ENCODE measurements around the gene ZNF18. TPM values are rescaled to one million over a fixed set of nuclear protein-coding genes. Genes with fewer than 3 reads are reported as not detected.
"Not testable (repeated sequence)": the region's sequence is repeated elsewhere in the genome, so short reads cannot be mapped to it uniquely, and the experiment has no call there.

The ZNF18 gene
- total and polyA plus RNA-seq, 2 experiments from 2014 or later = 5.9 to 9.8 TPM

GRCh38 chr17:11943759-11944347, 53.4 kb downstream of the ZNF18 start:
- Histone ChIP-seq H3K79me2 (replicated peaks; ENCODE audit: insufficient read depth) (no peaks in the 10 kb centered on the region), H4K20me1 (replicated peaks; ENCODE audit: insufficient read depth) (no peaks in the 10 kb centered on the region), H3F3A (replicated peaks; ENCODE audit: low read depth) (no peaks in the 10 kb centered on the region), H3K4me2 (no peak overlapping the region), H3K4me1 (ENCODE audit: insufficient read depth) (no peaks in the 10 kb centered on the region), H3K4me3 (no peak overlapping the region), H3K36me3 (ENCODE audit: insufficient read depth) (no peaks in the 10 kb centered on the region), H3K27ac (ENCODE audit: low read depth) (no peak overlapping the region), H3K27me3 (ENCODE audit: insufficient read depth) (no peaks in the 10 kb centered on the region), H2AFZ (peak overlapping the region; percentile 38; the same call in 1 of the 2 replicates), H3K9me2 (ENCODE audit: insufficient read depth) (no peaks in the 10 kb centered on the region)
- ATAC-seq (no peak), DNase-seq (ENCODE audit: low spot score) (no peak)
- no peaks in the 10 kb centered on the region for H3K27me3 Mint-ChIP-seq (ENCODE audit: insufficient read depth, low read depth, poor library complexity)
- TF ChIP-seq, protein P1, sequence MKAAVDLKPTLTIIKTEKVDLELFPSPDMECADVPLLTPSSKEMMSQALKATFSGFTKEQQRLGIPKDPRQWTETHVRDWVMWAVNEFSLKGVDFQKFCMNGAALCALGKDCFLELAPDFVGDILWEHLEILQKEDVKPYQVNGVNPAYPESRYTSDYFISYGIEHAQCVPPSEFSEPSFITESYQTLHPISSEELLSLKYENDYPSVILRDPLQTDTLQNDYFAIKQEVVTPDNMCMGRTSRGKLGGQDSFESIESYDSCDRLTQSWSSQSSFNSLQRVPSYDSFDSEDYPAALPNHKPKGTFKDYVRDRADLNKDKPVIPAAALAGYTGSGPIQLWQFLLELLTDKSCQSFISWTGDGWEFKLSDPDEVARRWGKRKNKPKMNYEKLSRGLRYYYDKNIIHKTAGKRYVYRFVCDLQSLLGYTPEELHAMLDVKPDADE (IDR thresholded peaks at IDR 0.05) = no peak
- no peak for TF ChIP-seq ZNF331 (CRISPR knock-in tag; IDR thresholded peaks at IDR 0.05; ENCODE audit: low read depth)
- H3K4me3 Mint-ChIP-seq = no peak overlapping the region
- H3K27ac Mint-ChIP-seq = no peak overlapping the region
- no peaks in the 10 kb centered on the region for H3K4me1 Mint-ChIP-seq
- H3K9me3 Mint-ChIP-seq = peaks cover 80% of the 10 kb centered on the region
- H3K36me3 Mint-ChIP-seq (ENCODE audit: low read depth) = peaks cover 11% of the 10 kb centered on the region

- DNase-seq (ENCODE audit: low spot score); H3K36me3 Mint-ChIP-seq (ENCODE audit: low read depth): not testable (repeated sequence)
Observed at GRCh38 chr17:11943086-11943485, 54.2 kb downstream of the ZNF18 start.

GRCh38 chr17:11940904-11941303, 56.4 kb downstream of the ZNF18 start:
- H3K27ac ChIP-seq (ENCODE audit: low read depth) = no peak overlapping the region
- H3K4me1 ChIP-seq (ENCODE audit: insufficient read depth) = no peaks in the 10 kb centered on the region
- no peaks in the 10 kb centered on the region for H3K36me3 ChIP-seq (ENCODE audit: insufficient read depth)
- no peak overlapping the region for H3K4me2 ChIP-seq
- Mint-ChIP-seq H3K9me3 (peaks cover 76% of the 10 kb centered on the region), H3K27me3 (ENCODE audit: insufficient read depth, low read depth, poor library complexity) (peaks cover 3% of the 10 kb centered on the region), H3K4me3 (no peak overlapping the region), H3K4me1 (no peaks in the 10 kb centered on the region), H3K36me3 (ENCODE audit: low read depth) (peaks cover 9% of the 10 kb centered on the region), H3K27ac (no peak overlapping the region)
- no peak for ATAC-seq
- H3K79me2 ChIP-seq (replicated peaks; ENCODE audit: insufficient read depth) = no peaks in the 10 kb centered on the region
- no peak overlapping the region for H3K4me3 ChIP-seq
- no peak for DNase-seq (ENCODE audit: low spot score)
- H2AFZ ChIP-seq = no peak overlapping the region
- no peaks in the 10 kb centered on the region for H3K9me2 ChIP-seq (ENCODE audit: insufficient read depth)
- no peaks in the 10 kb centered on the region for H4K20me1 ChIP-seq (replicated peaks; ENCODE audit: insufficient read depth)
- H3F3A ChIP-seq (replicated peaks; ENCODE audit: low read depth) = no peaks in the 10 kb centered on the region
- no peaks in the 10 kb centered on the region for H3K27me3 ChIP-seq (ENCODE audit: insufficient read depth)
- TF ChIP-seq EZH2phosphoT487 (IDR thresholded peaks at IDR 0.05; ENCODE audit: unreplicated experiment) (no peak), ZNF114 (CRISPR knock-in tag; IDR thresholded peaks at IDR 0.05) (no peak), ZNF331 (CRISPR knock-in tag; IDR thresholded peaks at IDR 0.05; ENCODE audit: low read depth) (no peak), ZNF462 (CRISPR knock-in tag; IDR thresholded peaks at IDR 0.05) (no peak), NANOG (IDR thresholded peaks at IDR 0.05; ENCODE audit: borderline replicate concordance) (no peak), STAT1 (IDR thresholded peaks at IDR 0.05; ENCODE audit: unreplicated experiment) (no peak), CREB1 (CRISPR knock-in tag; IDR thresholded peaks at IDR 0.05; ENCODE audit: low read depth) (no peak)

More at GRCh38 chr17:11943086-11943485, 54.2 kb downstream of the ZNF18 start:
- not testable (repeated sequence) for H3K4me1 Mint-ChIP-seq; H4K20me1 ChIP-seq (replicated peaks; ENCODE audit: insufficient read depth); H3K36me3 ChIP-seq (ENCODE audit: insufficient read depth); H2AFZ ChIP-seq; H3K27ac ChIP-seq (ENCODE audit: low read depth); H3K4me3 ChIP-seq; H3K4me3 Mint-ChIP-seq; H3F3A ChIP-seq (replicated peaks; ENCODE audit: low read depth); H3K27ac Mint-ChIP-seq; H3K4me2 ChIP-seq; H3K27me3 Mint-ChIP-seq (ENCODE audit: insufficient read depth, low read depth, poor library complexity); H3K27me3 ChIP-seq (ENCODE audit: insufficient read depth); H3K9me2 ChIP-seq (ENCODE audit: insufficient read depth); ATAC-seq; H3K79me2 ChIP-seq (replicated peaks; ENCODE audit: insufficient read depth); H3K4me1 ChIP-seq (ENCODE audit: insufficient read depth)
- H3K9me3 Mint-ChIP-seq = peaks cover 76% of the 10 kb centered on the region

Measured in GM23338 (cell line).